ENCODE results near the gene MAPKAPK3. TPM values are rescaled to one million over a fixed set of nuclear protein-coding genes. Genes with fewer than 3 reads are reported as not detected.

Gene MAPKAPK3
- total and polyA plus RNA-seq, 10 donors: 18.0 to 55.0 (median 42.2) TPM

DNA sequence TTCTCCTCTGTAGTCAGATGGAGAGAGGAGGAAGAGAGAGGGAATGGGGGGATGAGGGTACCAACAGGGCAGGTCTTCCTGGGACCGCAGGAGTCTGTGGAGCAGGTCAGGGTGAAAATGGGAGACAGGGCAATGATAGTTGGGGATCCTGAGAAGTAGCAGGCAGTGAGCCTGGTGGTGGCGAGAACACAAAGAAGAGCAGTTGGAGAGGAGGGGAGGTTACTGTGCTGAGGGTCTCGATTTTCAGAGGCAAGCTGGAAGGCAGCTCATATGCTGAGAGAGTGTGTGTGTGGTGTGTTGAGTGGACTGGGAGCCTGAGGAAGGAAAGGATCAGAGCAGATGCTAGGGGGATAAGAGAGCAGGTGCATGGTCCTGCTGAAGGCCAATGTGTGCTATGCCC, 55.7 kb downstream of the MAPKAPK3 start:
- Histone ChIP-seq H3K36me3 (no peaks in the 10 kb centered on the region), H3K4me1 (peaks cover 0 to 18% (median 14%) of the 10 kb centered on the region in 6 donors), H3K27ac (no peak overlapping the region), H3K9me3 (no peaks in the 10 kb centered on the region), H3K27me3 (replicated peaks in 1 of 7) (peaks cover 6 to 59% (median 30%) of the 10 kb centered on the region in 7 donors), H3K4me3 (no peak overlapping the region)
- no peak for TF ChIP-seq POLR2AphosphoS5 (IDR thresholded peaks at IDR 0.05)
- no peak for TF ChIP-seq CTCF (IDR thresholded peaks at IDR 0.05 in 8 of 11, conservative IDR thresholded peaks at IDR 0.05 in 3 of 11)
- no peak for TF ChIP-seq POLR2A (IDR thresholded peaks at IDR 0.05)
- WGBS, 5 donors: 77 to 87% (median 82%) methylated on average over 3 of the region's 3 CpGs
- DNase-seq: no peak
- intact Hi-C loops (cut with DNase I; ENCODE audit: low total_unique reads): no loop called here

GRCh38 chr3:50673931-50674330, 57.0 kb downstream of the MAPKAPK3 start:
- no peaks in the 10 kb centered on the region for H3K9me3 ChIP-seq
- TF ChIP-seq CTCF (IDR thresholded peaks at IDR 0.05 in 8 of 11, conservative IDR thresholded peaks at IDR 0.05 in 3 of 11) (no peak), POLR2A (IDR thresholded peaks at IDR 0.05) (no peak), POLR2AphosphoS5 (IDR thresholded peaks at IDR 0.05) (no peak)
- H3K36me3 ChIP-seq: no peaks in the 10 kb centered on the region
- H3K27ac ChIP-seq: no peak overlapping the region
- WGBS, 5 donors: 27 to 55% (median 45%) methylated on average over 3 of the region's 3 CpGs
- H3K27me3 ChIP-seq (replicated peaks in 1 of 7): peaks cover 6 to 72% (median 40%) of the 10 kb centered on the region in 7 donors
- peaks cover 0 to 18% (median 14%) of the 10 kb centered on the region in 6 donors for H3K4me1 ChIP-seq
- H3K4me3 ChIP-seq: peak overlapping the region in 2 of 8 donors; percentile 44 to 79
- DNase-seq: no peak
- intact Hi-C loops (cut with DNase I; ENCODE audit: low total_unique reads): no loop called here

- intact Hi-C loops (cut with DNase I; ENCODE audit: low total_unique reads): no loop called here
- WGBS, 5 donors: 3 to 11% (median 5%) methylated on average over 9 to 89 of the region's 89 CpGs
- H3K27me3 ChIP-seq (replicated peaks in 1 of 7): peaks cover 6 to 78% (median 47%) of the 10 kb centered on the region in 7 donors
Observed at GRCh38 chr3:50674349-50675178, 57.6 kb downstream of the MAPKAPK3 start, which contains the start of gene DOCK3. DOCK3 (plus strand) TSS chr3:50674927; CDS start chr3:50675264, 337 bp downstream.

More at GRCh38 chr3:50674349-50675178, 57.6 kb downstream of the MAPKAPK3 start, which contains the start of gene DOCK3:
- H3K36me3 ChIP-seq: no peaks in the 10 kb centered on the region
- peak; percentile 86 for DNase-seq
- peaks cover 0 to 18% (median 14%) of the 10 kb centered on the region in 6 donors for H3K4me1 ChIP-seq
- TF ChIP-seq CTCF (IDR thresholded peaks at IDR 0.05 in 8 of 11, conservative IDR thresholded peaks at IDR 0.05 in 3 of 11) (no peak), POLR2AphosphoS5 (IDR thresholded peaks at IDR 0.05) (no peak), POLR2A (IDR thresholded peaks at IDR 0.05) (no peak)
- H3K27ac ChIP-seq: peak within 1 kb of the TSS in 1 of 8 donors; percentile 11
- H3K9me3 ChIP-seq: no peaks in the 10 kb centered on the region
- peak within 1 kb of the TSS; percentile 16 to 79 (median 46) for H3K4me3 ChIP-seq

Measured in spleen (tissue), 11 donors.